Suprapubic skin (tissue), 4 donors: ENCODE results near the gene WDFY2.

ENCODE experiments used
- CTCF ChIP-seq, 2 donors: fragments of 200-600 bp in 1 of 2; fragments of 450-650 bp in 1 of 2; sonication (generic) in 1 of 2; IDR thresholded peaks; one replicate each; pipeline ENCODE4 v1.5.1; 2016 to 2019; ENCODE audit warnings: antibody characterized with exemption in 2 of 2, mild to moderate bottlenecking in 1 of 2, moderate library complexity in 1 of 2
- EP300 ChIP-seq: sonication (generic); formaldehyde crosslinking; IDR thresholded peaks from one replicate; pipeline ENCODE4 v1.6.1; 2017; ENCODE audit warnings: antibody characterized with exemption
- POLR2A ChIP-seq, 2 donors: fragments of 450-650 bp; IDR thresholded peaks; one replicate each; pipeline ENCODE4 v1.6.1; 2017; ENCODE audit warnings: antibody characterized with exemption in 2 of 2, mild to moderate bottlenecking in 2 of 2, moderate library complexity in 2 of 2
- POLR2AphosphoS5 ChIP-seq, 3 donors: sonication (generic); formaldehyde crosslinking; IDR thresholded peaks; one replicate each; pipeline ENCODE4 v1.6.1; 2017; ENCODE audit warnings: antibody characterized with exemption in 3 of 3

GRCh38 chr13:51619614-51620013 is 35.4 kb downstream of the WDFY2 start:
- TF ChIP-seq CTCF (IDR thresholded peaks at IDR 0.05) (no peak), POLR2AphosphoS5 (IDR thresholded peaks at IDR 0.05) (no peak), POLR2A (IDR thresholded peaks at IDR 0.05) (no peak), EP300 (no peak)
